Measurements from ENCODE around the gene MTNR1B.

The MTNR1B gene

GRCh38 chr11:92964471-92964870, 5.0 kb upstream of the MTNR1B start:
- CTCF ChIA-PET = interaction anchor here (1.9 kb wide), 1 partner anchor 22 kb away, joined by 5 read pairs; no protein-coding TSS in a partner anchor
- Mint-ChIP-seq H3K27me3 (peaks cover 6% of the 10 kb centered on the region), H3K9me3 (no peaks in the 10 kb centered on the region), H3K4me1 (no peaks in the 10 kb centered on the region), H3K36me3 (no peaks in the 10 kb centered on the region), H3K27ac (no peak overlapping the region), H3K4me3 (no peak overlapping the region)
- DNase-seq = no peak

- no peak overlapping the region for H3K27ac Mint-ChIP-seq
- no peak overlapping the region for H3K4me3 Mint-ChIP-seq
- no peaks in the 10 kb centered on the region for H3K36me3 Mint-ChIP-seq
- H3K27me3 Mint-ChIP-seq = peaks cover 12% of the 10 kb centered on the region
- CTCF ChIA-PET = interaction anchor here (1.9 kb wide), 1 partner anchor 23 kb away, joined by 5 read pairs; no protein-coding TSS in a partner anchor
- no peaks in the 10 kb centered on the region for H3K9me3 Mint-ChIP-seq
- no peaks in the 10 kb centered on the region for H3K4me1 Mint-ChIP-seq
- no peak for DNase-seq
Measured at GRCh38 chr11:92965196-92965595, 4.3 kb upstream of the MTNR1B start.

GRCh38 chr11:92967178-92967577, 2.3 kb upstream of the MTNR1B start:
- Mint-ChIP-seq H3K27ac (no peak overlapping the region), H3K9me3 (no peaks in the 10 kb centered on the region), H3K4me3 (no peak overlapping the region), H3K4me1 (no peaks in the 10 kb centered on the region), H3K36me3 (no peaks in the 10 kb centered on the region), H3K27me3 (peaks cover 13% of the 10 kb centered on the region)
- CTCF ChIA-PET = no interaction called here
- no peak for DNase-seq

GRCh38 chr11:92967867-92968266, 1.6 kb upstream of the MTNR1B start:
- CTCF ChIA-PET = no interaction called here
- Mint-ChIP-seq H3K9me3 (no peaks in the 10 kb centered on the region), H3K36me3 (no peaks in the 10 kb centered on the region), H3K4me3 (no peak overlapping the region), H3K27me3 (peaks cover 13% of the 10 kb centered on the region), H3K27ac (no peak overlapping the region), H3K4me1 (no peaks in the 10 kb centered on the region)
- DNase-seq = no peak

GRCh38 chr11:92969293-92969633, 188 bp upstream of the MTNR1B start:
- Mint-ChIP-seq H3K27ac (no peak overlapping the region), H3K27me3 (peaks cover 13% of the 10 kb centered on the region), H3K4me1 (no peaks in the 10 kb centered on the region), H3K4me3 (no peak overlapping the region), H3K9me3 (no peaks in the 10 kb centered on the region), H3K36me3 (no peaks in the 10 kb centered on the region)
- DNase-seq = no peak
- CTCF ChIA-PET = no interaction called here

GRCh38 chr11:92972248-92972647, 2.8 kb downstream of the MTNR1B start:
- H3K27me3 Mint-ChIP-seq = peaks cover 13% of the 10 kb centered on the region
- H3K9me3 Mint-ChIP-seq = no peaks in the 10 kb centered on the region

GRCh38 chr11:92975285-92975684, 5.8 kb downstream of the MTNR1B start:
- CTCF ChIA-PET = no interaction called here
- peaks cover under 1% of the 10 kb centered on the region for H3K27me3 Mint-ChIP-seq
- no peak overlapping the region for H3K27ac Mint-ChIP-seq
- no peaks in the 10 kb centered on the region for H3K4me1 Mint-ChIP-seq
- H3K9me3 Mint-ChIP-seq = no peaks in the 10 kb centered on the region
- no peaks in the 10 kb centered on the region for H3K36me3 Mint-ChIP-seq
- DNase-seq = no peak
- H3K4me3 Mint-ChIP-seq = no peak overlapping the region

More at GRCh38 chr11:92972248-92972647, 2.8 kb downstream of the MTNR1B start:
- Mint-ChIP-seq H3K36me3 (no peaks in the 10 kb centered on the region), H3K4me1 (no peaks in the 10 kb centered on the region), H3K27ac (no peak overlapping the region), H3K4me3 (no peak overlapping the region)
- CTCF ChIA-PET = no interaction called here
- no peak for DNase-seq

- no peak for DNase-seq
- Mint-ChIP-seq H3K4me3 (no peak overlapping the region), H3K27ac (no peak overlapping the region), H3K36me3 (no peaks in the 10 kb centered on the region), H3K27me3 (no peaks in the 10 kb centered on the region), H3K4me1 (no peaks in the 10 kb centered on the region), H3K9me3 (peaks cover 2% of the 10 kb centered on the region)
- CTCF ChIA-PET = no interaction called here
Measured at GRCh38 chr11:92976681-92977080, 7.2 kb downstream of the MTNR1B start.

- no peaks in the 10 kb centered on the region for H3K4me1 Mint-ChIP-seq
- CTCF ChIA-PET = no interaction called here
- H3K27me3 Mint-ChIP-seq = no peaks in the 10 kb centered on the region
- peaks cover 4% of the 10 kb centered on the region for H3K9me3 Mint-ChIP-seq
- no peak overlapping the region for H3K4me3 Mint-ChIP-seq
- no peak overlapping the region for H3K27ac Mint-ChIP-seq
- H3K36me3 Mint-ChIP-seq = no peaks in the 10 kb centered on the region
- DNase-seq = no peak
Measured at GRCh38 chr11:92977401-92977800, 8.0 kb downstream of the MTNR1B start.

GRCh38 chr11:92978271-92979111, 9.0 kb downstream of the MTNR1B start:
- H3K27ac Mint-ChIP-seq = no peak overlapping the region
- H3K4me1 Mint-ChIP-seq = no peaks in the 10 kb centered on the region
- H3K36me3 Mint-ChIP-seq = no peaks in the 10 kb centered on the region
- H3K27me3 Mint-ChIP-seq = no peaks in the 10 kb centered on the region
- peaks cover 4% of the 10 kb centered on the region for H3K9me3 Mint-ChIP-seq
- CTCF ChIA-PET = no interaction called here
- no peak for DNase-seq
- H3K4me3 Mint-ChIP-seq = no peak overlapping the region

GRCh38 chr11:92979176-92979575, 9.7 kb downstream of the MTNR1B start:
- no peaks in the 10 kb centered on the region for H3K36me3 Mint-ChIP-seq
- H3K4me1 Mint-ChIP-seq = no peaks in the 10 kb centered on the region
- CTCF ChIA-PET = no interaction called here

GRCh38 chr11:92980312-92980711, 10.9 kb downstream of the MTNR1B start:
- Mint-ChIP-seq H3K9me3 (peaks cover 4% of the 10 kb centered on the region), H3K4me3 (no peak overlapping the region), H3K36me3 (no peaks in the 10 kb centered on the region), H3K27ac (no peak overlapping the region), H3K4me1 (no peaks in the 10 kb centered on the region), H3K27me3 (no peaks in the 10 kb centered on the region)
- no peak for DNase-seq
- CTCF ChIA-PET = no interaction called here

More at GRCh38 chr11:92979176-92979575, 9.7 kb downstream of the MTNR1B start:
- Mint-ChIP-seq H3K9me3 (peaks cover 4% of the 10 kb centered on the region), H3K4me3 (no peak overlapping the region), H3K27me3 (no peaks in the 10 kb centered on the region), H3K27ac (no peak overlapping the region)
- DNase-seq = no peak

- H3K9me3 Mint-ChIP-seq = peaks cover 4% of the 10 kb centered on the region
- H3K36me3 Mint-ChIP-seq = no peaks in the 10 kb centered on the region
- no peaks in the 10 kb centered on the region for H3K4me1 Mint-ChIP-seq
- no peak overlapping the region for H3K27ac Mint-ChIP-seq
- CTCF ChIA-PET = no interaction called here
- H3K4me3 Mint-ChIP-seq = no peak overlapping the region
- DNase-seq = no peak
- H3K27me3 Mint-ChIP-seq = no peaks in the 10 kb centered on the region
Measured at GRCh38 chr11:92981508-92982043, 12.1 kb downstream of the MTNR1B start.

- DNase-seq = no peak
- H3K27me3 Mint-ChIP-seq = no peaks in the 10 kb centered on the region
- no peaks in the 10 kb centered on the region for H3K4me1 Mint-ChIP-seq
- H3K9me3 Mint-ChIP-seq = peaks cover 3% of the 10 kb centered on the region
- H3K4me3 Mint-ChIP-seq = no peak overlapping the region
- H3K36me3 Mint-ChIP-seq = no peaks in the 10 kb centered on the region
- CTCF ChIA-PET = no interaction called here
- H3K27ac Mint-ChIP-seq = no peak overlapping the region
Measured at GRCh38 chr11:92986585-92986984, 17.1 kb downstream of the MTNR1B start.

- H3K36me3 Mint-ChIP-seq = no peaks in the 10 kb centered on the region
- H3K4me3 Mint-ChIP-seq = no peak overlapping the region
- no peaks in the 10 kb centered on the region for H3K27me3 Mint-ChIP-seq
- H3K4me1 Mint-ChIP-seq = no peaks in the 10 kb centered on the region
- CTCF ChIA-PET = no interaction called here
- no peak for DNase-seq
- H3K27ac Mint-ChIP-seq = no peak overlapping the region
- no peaks in the 10 kb centered on the region for H3K9me3 Mint-ChIP-seq
Measured at GRCh38 chr11:92993004-92993403, 23.6 kb downstream of the MTNR1B start.

Measured in activated naive CD4-positive, alpha-beta T cell treated with anti-CD3 and anti-CD28 coated beads, Interleukin-2, amount 10 ng/mL, durations not matched to agents 7 days and 5 days (primary cell).